KOPT-K1 (cell line): ENCODE measurements around the gene MCAM.
A peak's percentile ranks its signal among the peaks of the same experiment; 100 is the strongest.

Source experiments
- H3K27ac ChIP-seq: fragments of 200-600 bp; sonication (generic); 2 replicates; pipeline ENCODE4 v1.5.1; 2016; ENCODE audit warnings: antibody characterized with exemption, mild to moderate bottlenecking, low read depth, low read length; ENCODE audit not compliant: poor library complexity, severe bottlenecking
- H3K36me3 ChIP-seq: fragments of 200-600 bp; sonication (generic); 2 replicates; pipeline ENCODE4 v1.5.1; 2017; ENCODE audit warnings: antibody characterized with exemption, mild to moderate bottlenecking, low read length, moderate library complexity; ENCODE audit not compliant: insufficient read depth
- H3K9me3 ChIP-seq: fragments of 200-600 bp; sonication (generic); 2 replicates; pipeline ENCODE4 v1.5.1; 2017; ENCODE audit warnings: antibody characterized with exemption, low read length, mild to moderate bottlenecking; ENCODE audit not compliant: insufficient read depth, poor library complexity, severe bottlenecking

Gene MCAM

DNA sequence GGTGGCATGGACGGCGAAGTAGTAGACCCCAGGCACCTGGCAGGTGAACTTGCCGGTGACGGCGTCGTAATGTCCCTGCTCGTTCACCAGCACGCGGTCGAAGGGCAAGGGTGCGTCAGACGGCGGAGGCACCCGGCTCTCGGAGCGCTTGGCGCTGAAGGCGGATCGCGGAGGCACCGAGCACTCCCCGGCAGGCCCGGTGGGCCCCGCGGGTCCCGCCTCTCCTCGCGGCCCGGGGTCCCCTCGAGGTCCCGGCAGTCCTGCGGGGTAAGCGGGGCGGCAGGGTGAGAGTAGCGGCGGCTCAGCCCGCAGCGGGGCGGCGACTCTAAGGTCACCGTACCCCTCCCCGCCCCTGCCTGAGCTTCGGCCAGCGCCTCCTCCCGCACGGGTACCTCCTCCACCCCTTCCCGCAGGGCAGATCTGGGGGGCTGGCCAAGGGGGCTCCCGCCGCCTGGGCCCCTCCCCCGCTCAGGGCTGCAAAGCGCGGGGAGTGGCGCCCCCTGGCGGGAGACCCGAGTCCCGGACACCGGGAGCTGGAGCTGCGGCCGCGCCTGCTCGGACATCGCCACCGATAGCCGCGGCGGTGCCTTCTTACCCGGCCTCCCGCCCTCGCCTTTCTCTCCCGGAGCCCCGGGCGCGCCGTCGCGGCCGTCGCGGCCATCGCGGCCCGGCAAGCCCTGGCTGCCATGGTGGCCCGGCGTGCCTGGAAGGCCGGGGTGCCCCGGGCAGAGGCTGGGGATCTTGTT lies 22.8 kb upstream of the MCAM start:
- H3K36me3 ChIP-seq, result peaks cover 12% of the 10 kb centered on the region; the same call in 1 of the 2 replicates
- H3K27ac ChIP-seq, result no peak overlapping the region
- no peaks in the 10 kb centered on the region for H3K9me3 ChIP-seq

DNA sequence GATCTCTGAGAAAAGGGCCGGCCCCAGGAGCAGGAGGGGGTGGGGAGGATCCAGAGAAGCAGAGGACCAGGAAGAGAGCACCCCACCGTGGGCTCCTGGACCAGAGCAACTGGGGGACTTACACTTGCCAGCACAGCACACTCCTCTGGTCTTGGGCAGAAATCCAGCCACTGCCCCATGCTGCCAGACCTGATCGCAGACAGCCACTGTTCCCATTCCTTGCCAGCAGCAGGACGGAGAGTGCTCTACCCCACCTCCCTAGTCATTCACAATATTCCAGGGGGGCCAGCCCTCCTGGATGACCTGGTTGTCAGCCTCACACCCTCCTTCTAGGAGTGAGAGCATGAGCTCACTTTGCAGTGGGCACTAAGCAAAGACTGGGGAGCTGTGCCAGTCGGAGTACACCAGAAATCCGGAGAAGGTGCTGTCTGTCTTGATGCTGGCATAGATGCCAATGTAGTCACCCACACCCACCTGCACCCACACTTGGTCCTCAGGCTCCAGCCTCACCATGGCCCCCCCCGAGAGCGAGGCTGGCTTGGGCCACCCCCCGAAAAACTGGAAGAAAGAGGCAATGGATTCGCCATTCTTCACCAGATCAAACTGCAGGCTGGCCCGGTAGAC lies 22.1 kb upstream of the MCAM start:
- Histone ChIP-seq H3K9me3 (no peaks in the 10 kb centered on the region), H3K36me3 (peaks cover 12% of the 10 kb centered on the region; the same call in 1 of the 2 replicates), H3K27ac (no peak overlapping the region)

DNA sequence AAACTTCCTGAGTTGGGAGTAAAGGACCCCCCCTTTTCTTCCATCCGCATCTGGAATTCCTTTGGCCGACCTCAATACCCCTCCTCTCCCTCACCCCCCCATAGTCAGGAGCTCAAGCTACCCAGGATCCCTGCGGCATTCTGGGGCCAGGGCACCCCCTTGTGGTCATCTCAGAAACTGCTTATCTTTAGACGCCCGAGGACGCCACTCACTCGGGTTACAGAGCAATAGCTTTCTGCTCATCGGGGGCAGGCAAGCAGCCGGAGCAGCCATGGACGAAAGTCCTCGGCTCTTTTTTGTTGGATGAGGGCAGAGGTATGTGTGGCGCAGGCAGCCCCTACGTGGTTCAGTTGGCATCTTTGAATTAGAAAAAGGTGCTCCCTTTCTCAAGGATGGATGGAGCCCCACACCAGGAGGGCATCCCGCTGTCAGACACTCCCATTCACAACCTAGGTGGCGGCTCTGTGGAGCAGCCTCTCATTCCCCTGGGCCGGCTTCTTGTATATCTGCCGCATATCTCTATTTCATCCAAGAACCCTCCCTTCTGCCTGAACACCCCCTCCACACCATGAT lies 21.5 kb upstream of the MCAM start:
- peaks cover 12% of the 10 kb centered on the region; the same call in 1 of the 2 replicates for H3K36me3 ChIP-seq
- H3K9me3 ChIP-seq, result no peaks in the 10 kb centered on the region
- H3K27ac ChIP-seq, result no peak overlapping the region

DNA sequence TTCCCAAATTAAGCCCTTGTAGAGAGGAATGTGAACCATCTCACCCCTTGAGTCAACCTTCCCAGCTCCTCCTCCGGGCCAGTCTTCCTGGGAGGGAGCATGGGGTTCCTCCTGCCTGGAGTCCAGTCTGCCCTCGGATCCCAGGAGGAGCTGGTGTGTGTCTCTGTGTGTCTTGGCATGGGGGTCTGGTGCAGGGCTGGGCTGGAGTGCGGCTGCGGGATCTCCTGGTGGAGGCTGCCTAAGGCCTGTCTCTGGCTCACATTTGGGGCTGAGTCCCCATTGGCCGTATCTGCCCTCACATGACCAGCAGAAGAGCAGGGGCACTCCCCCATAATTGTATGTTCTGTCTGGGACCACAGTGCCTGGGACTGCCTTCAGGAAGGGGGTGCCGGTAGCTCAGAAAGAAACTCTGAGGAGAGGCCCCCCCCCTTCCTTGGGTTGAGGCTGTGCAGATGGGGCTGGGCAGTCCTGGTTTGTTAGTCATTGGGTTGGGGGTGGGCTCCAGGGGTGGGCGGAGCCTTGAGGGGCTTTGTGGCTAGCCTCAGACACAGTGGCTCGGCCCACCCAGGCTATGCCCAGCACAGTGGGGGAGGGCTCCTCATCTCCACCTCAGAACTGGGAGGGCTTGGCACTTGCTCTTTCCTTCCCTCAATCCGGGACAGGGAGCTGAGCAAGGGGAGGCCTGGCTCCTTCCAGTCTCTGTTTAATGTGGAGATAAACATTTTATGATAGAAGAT lies 20.8 kb upstream of the MCAM start:
- H3K9me3 ChIP-seq, result no peaks in the 10 kb centered on the region
- peaks cover 12% of the 10 kb centered on the region; the same call in 1 of the 2 replicates for H3K36me3 ChIP-seq
- H3K27ac ChIP-seq, result no peak overlapping the region

DNA sequence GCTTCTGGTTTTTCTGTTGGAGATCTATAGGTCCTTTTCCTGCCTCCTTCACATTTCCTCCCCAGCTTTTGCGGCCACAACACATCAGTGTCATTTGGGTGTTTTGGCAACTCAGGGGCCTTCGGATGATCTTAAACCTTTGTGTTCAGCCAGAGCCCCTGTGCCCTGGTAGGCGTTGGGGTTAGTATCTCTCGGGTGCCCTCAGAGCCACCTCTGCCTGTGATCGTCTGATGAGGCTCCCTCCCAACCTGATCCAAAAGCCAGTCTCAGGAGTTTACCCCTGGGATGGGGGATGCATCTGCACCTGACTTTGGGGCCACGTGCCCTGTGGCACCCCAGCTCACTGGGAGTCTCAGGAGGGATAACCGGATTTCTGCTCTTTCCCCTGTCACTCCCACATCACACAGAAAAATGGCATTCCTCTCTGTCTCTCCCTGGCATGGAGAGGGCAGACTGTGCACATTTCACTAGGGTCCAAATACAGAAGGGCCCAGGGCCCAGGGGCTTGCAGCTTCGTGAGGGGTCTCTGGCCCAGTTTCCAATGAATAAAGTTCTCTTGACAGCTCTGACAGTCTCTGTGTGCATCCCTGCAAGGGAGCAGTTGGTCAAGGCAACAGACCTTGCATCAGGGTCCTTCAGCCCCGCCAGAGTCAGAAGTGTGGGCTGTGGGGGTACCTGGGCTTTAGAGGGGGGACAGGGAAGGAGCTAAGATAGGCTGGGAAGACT lies 20.0 kb upstream of the MCAM start:
- H3K9me3 ChIP-seq, result no peaks in the 10 kb centered on the region
- H3K27ac ChIP-seq, result no peak overlapping the region
- peaks cover 12% of the 10 kb centered on the region; the same call in 1 of the 2 replicates for H3K36me3 ChIP-seq

DNA sequence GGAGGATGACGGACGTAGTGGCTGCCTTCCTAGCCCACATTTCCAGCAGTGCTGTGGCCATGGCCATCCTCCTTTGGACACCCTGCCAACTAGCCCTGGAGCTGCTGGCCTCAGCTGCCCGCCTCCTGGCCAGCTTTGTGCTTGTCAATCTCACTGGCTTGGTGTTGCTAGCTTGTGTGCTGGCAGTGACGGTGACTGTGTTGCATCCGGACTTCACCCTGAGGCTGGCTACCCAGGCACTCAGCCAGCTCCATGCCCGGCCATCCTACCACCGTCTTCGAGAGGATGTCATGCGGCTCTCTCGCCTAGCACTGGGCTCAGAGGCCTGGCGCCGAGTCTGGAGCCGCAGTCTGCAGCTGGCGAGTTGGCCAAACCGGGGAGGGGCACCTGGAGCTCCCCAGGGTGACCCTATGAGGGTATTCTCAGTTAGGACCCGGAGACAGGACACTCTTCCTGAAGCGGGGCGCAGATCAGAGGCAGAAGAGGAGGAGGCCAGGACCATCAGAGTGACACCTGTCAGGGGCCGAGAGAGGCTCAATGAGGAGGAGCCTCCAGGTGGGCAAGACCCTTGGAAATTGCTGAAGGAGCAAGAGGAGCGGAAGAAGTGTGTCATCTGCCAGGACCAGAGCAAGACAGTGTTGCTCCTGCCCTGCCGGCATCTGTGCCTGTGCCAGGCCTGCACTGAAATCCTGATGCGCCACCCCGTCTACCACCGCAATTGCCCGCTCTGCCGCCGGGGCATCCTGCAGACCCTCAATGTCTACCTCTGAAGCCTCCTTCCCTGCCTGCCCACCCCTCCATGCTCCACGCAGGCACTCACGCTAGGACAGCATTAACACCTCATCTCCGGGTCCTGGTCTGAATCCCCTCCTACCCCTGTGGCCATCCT lies 19.0 kb upstream of the MCAM start:
- Histone ChIP-seq H3K9me3 (no peaks in the 10 kb centered on the region), H3K27ac (no peak overlapping the region), H3K36me3 (peaks cover 12% of the 10 kb centered on the region; the same call in 1 of the 2 replicates)

DNA sequence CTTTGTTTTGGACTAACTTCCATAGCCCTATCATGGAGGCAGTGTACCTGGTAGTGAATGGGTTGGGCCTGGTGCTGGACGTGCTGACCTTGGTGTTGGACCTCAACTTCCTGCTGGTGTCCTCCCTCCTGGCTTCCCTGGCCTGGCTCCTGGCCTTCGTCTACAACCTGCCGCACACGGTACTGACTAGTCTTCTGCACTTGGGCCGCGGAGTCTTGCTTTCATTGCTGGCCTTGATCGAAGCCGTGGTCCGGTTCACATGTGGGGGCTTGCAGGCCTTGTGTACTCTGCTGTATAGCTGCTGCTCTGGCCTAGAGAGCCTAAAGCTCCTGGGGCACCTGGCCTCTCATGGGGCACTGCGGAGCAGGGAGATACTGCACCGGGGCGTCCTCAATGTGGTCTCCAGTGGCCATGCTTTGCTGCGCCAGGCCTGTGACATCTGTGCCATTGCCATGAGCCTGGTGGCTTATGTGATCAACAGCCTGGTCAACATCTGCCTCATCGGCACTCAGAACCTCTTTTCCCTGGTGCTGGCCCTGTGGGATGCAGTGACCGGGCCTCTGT lies 18.2 kb upstream of the MCAM start:
- H3K9me3 ChIP-seq, result no peaks in the 10 kb centered on the region
- H3K36me3 ChIP-seq, result peaks cover 12% of the 10 kb centered on the region; the same call in 1 of the 2 replicates
- peak overlapping the region; percentile 75 for H3K27ac ChIP-seq

DNA sequence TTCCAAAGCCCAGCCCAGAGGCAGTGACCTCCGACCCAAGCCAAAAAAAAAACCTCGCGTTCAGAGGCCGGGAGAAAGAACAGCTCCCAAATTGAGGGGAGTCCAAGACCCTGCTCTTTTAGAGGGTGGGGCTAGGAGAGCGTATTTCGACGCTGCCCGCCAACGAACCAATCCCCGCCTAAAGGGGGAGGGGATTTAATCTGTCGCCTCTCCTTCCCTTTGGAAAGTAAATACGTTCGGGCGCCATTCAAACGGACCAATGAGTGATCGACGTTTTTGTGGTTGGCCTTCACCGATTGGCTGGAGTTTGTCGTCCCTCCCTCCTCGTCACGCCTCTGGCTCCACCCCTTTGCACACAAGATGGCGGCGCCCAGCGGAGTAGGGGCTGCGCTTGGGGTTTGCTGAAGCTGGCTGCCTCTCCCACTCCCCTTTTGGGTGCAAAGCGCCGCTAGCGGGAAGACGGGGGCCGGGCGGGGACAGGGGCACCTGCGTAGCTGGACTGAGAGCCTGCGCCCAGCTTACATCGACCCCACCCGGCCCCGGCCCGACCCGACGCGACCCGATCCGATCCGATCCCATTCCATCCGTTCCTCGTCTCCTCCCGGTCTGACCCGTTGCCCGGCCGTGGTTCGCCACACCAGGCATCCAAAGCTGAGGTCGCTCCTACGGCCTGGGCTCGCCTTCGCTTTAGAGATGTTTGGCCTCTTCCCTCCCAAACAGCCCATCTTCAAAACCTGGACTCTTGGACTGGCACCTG lies 17.4 kb upstream of the MCAM start, which contains the start of gene RNF26:
RNF26 (plus strand) TSS at position 354 of the 757 bp plus-strand sequence. CDS start 596 bp downstream, outside the sequence.
- Histone ChIP-seq H3K9me3 (no peaks in the 10 kb centered on the region), H3K36me3 (peaks cover 12% of the 10 kb centered on the region; the same call in 1 of the 2 replicates), H3K27ac (peak within 1 kb of the TSS; percentile 75)

DNA sequence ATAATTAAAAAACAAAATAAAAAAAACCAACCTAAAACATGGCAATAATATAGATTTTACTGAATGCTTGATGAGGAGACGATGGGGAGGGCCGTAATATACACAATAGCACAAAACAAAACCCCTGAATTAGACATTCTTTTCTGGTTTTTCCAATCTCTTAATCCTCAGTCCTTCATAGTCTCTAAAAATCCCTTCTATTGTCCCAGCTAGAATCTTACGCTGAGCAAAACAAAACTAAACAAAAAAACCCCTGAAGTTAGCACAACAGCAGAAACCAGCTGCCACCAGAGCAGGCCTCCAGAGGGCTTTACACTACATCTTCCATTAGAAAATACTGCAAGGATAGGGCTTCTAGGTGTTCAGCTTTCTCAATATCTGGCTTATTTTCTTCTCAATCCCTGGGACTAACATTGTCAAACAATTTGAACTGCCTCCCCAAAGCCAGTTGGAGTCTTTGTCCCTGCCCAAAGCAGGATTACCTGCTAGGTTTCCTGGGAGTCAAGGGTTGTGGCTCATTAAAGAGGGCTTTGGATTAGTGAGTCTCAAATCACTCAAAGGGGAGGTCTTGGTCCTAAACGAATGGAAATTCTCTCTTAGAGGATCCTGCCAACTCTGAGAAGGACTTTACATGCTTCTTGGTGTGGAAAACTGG lies 15.3 kb upstream of the MCAM start:
- Histone ChIP-seq H3K27ac (no peak overlapping the region), H3K9me3 (no peaks in the 10 kb centered on the region), H3K36me3 (peaks cover 12% of the 10 kb centered on the region; the same call in 1 of the 2 replicates)

DNA sequence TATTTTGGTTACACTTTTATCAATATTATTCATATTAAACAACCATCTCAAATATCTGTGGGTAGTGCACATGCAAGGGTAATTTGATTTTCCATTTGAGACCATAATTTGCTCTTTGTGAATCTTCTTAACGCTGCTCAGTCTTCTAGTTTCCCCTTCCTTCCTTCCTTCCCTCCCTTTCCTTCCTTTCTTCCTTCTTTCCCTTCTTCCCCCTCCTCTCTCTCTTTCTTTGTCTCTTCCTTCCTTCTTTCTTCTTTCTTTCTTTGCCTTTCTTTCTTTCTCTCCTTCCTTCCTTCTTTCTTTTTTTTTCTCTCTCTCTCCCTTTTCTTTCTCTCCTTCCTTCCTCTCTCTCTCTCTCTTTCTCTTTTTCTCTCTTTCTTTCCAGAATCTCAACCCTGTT lies 13.3 kb upstream of the MCAM start:
- no peaks in the 10 kb centered on the region for H3K36me3 ChIP-seq
- no peak overlapping the region for H3K27ac ChIP-seq

DNA sequence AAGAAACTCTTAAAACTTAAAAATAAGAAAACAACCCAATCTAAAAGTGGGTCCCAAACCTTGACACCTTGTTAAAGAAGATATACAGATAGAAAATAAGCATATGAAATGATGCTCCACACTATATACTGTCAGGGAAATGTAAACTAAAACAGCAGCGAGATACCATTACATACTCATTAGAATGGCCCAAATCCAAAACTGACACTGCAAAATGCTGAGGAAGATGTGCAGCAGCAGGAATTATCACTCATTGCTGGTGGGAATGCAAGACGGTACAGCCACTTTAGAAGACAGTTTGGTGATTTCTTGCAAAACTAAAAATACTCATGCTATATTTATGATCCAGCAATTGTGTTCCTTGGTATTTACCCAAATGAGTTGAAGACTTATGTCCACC lies 12.4 kb upstream of the MCAM start:
- Histone ChIP-seq H3K9me3 (no peaks in the 10 kb centered on the region), H3K27ac (no peak overlapping the region), H3K36me3 (no peaks in the 10 kb centered on the region)

More for the DNA sequence above, 13.3 kb upstream of the MCAM start:
- no peaks in the 10 kb centered on the region for H3K9me3 ChIP-seq

DNA sequence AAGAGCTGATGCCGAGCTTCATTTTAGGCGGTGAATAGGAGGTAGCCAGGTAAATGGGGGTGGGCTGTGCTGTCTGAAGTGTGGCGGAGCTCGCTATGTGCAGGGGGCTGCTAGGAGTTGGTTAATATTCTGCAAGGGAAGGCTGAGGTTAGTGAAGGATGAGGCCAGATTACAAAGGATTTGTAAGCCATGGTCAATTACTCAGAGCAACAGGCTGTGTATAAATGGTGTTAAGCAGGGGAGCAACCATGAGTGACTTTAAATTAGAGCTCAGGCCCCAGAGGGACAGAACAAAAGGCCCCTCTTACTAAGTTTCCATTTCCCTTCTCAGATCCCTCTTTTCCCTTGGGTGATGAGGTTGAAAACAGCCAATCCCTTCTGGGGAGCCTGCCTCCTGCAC lies 7.3 kb upstream of the MCAM start:
- Histone ChIP-seq H3K9me3 (no peaks in the 10 kb centered on the region), H3K36me3 (no peaks in the 10 kb centered on the region), H3K27ac (no peak overlapping the region)
